ENCODE data around the gene MFSD6.

Gene MFSD6

DNA sequence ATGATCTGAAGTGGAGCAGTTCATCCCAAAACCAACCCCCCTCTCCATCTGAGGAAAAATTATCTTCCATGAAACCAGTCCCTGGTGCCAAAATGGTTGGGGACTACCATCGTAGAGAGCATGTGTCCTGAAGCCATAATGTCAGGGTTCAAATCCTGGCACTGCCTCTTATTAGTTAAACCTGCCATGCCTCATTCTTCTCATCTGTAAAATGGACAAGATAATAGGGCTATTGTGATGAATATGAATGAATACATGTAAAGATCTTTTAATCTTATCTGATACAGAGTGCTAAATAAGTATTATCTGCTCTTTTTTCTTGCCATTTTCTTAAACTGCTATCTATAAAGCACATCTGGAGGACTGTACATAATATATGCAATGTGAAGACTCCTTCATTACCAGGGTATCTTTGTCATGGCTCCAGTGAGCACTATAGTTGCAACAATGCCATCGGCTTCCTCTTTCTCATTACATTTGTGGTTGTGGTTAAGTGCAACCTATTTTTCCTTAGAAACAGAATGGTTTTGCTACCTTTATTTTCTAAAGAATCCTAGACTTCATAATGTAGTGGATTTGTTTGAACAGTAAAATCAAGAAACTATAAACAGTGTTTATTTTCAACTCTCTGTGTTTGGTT is 27.0 kb downstream of the MFSD6 start:
- DNase-seq (ENCODE audit: low read depth in 1 of 2, low spot score in 1 of 2) = no peak

GRCh38 chr2:190436557-190436956 is 28.4 kb downstream of the MFSD6 start:
- no peak for DNase-seq (ENCODE audit: low read depth in 1 of 2, low spot score in 1 of 2)

DNA sequence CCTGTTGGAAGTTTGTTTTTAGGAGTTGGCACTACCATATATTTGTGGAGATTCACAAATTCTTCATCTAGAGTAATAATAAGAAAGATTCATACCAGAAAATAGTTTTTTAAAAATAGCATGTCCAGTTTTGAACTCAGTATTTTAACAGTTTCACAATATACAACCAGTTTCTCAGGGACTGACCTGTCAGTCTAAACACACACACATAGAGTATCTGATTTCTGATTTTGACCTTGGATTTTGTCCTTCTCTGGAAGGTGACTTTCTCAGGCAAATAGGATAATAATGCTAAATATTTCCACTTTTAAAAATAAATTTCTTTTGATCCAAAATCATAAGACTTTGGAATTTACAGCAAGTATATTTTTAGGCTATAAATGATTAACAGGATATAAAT is 32.0 kb downstream of the MFSD6 start:
- no peak for DNase-seq (ENCODE audit: low read depth in 1 of 2, low spot score in 1 of 2)

DNA sequence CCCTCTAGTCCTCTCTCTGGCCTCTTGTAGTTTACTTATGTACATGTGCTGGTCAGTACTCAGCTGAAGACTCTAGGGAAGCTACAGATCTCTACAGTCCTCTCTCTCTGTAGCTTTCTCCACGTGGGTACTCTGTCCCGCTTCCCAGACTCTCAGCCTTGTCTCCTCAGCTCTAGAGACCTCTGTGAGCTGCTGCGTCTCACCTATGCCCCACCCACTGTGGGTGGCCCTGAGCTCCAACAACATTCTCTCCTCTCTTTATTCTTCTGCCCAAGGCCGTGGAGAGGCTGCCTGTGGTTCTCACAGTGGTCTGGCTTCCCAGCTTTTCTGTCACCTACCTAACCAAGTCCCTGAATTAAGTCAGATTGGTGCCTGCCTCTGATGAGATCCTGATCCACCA is 33.4 kb downstream of the MFSD6 start:
- DNase-seq (ENCODE audit: low read depth in 1 of 2, low spot score in 1 of 2) = no peak

- DNase-seq (ENCODE audit: low read depth in 1 of 2, low spot score in 1 of 2) = no peak
Observed at GRCh38 chr2:190443055-190443454, 34.9 kb downstream of the MFSD6 start.

GRCh38 chr2:190443778-190444481 is 35.8 kb downstream of the MFSD6 start:
- DNase-seq (ENCODE audit: low read depth in 1 of 2, low spot score in 1 of 2) = no peak

- DNase-seq (ENCODE audit: low read depth in 1 of 2, low spot score in 1 of 2) = no peak
Observed at GRCh38 chr2:190444976-190445375, 36.8 kb downstream of the MFSD6 start.

DNA sequence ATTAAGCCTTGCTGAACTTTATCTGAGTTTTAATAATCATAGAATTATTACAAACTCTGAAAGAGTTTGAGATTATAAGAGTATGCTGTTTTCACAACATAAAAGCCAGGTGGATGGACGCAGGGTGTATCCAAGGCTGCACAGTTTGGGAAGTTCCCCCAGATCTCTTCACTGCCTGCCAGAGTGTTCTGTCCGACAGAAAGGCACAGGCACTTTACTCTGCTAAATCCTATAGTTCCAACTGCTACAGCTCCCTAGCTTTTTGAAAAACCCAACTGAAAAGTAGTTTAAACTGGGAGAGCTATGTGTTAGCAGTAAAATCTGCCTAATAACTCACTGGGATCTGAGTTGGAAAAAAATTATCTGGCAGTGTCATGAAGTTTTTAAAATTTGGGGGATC is 38.0 kb downstream of the MFSD6 start:
- no peak for DNase-seq (ENCODE audit: low read depth in 1 of 2, low spot score in 1 of 2)

- no peak for DNase-seq (ENCODE audit: low read depth in 1 of 2, low spot score in 1 of 2)
Observed at GRCh38 chr2:190446750-190447516, 38.8 kb downstream of the MFSD6 start.

DNA sequence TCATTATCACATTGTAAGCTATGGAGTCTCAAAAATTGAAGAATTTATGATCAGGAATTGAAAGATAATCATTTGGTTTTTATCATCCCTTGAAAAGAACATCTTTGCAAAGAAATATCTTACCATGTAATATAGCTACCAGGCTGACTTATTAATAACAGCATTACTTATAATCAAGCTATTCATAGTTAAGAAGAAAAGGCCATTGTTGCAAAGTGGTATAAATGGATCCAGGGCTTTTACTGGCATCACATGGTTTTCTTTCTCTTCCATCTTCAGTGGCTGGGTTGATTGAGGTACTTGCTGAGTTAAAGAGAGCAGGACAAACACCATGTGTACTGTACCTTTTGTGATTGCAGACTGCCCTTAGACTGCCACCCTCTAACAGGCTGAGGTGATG is 39.6 kb downstream of the MFSD6 start:
- DNase-seq (ENCODE audit: low read depth in 1 of 2, low spot score in 1 of 2) = no peak

- no peak for DNase-seq (ENCODE audit: low read depth in 1 of 2, low spot score in 1 of 2)
Observed at GRCh38 chr2:190449925-190450324, 41.8 kb downstream of the MFSD6 start.

DNA sequence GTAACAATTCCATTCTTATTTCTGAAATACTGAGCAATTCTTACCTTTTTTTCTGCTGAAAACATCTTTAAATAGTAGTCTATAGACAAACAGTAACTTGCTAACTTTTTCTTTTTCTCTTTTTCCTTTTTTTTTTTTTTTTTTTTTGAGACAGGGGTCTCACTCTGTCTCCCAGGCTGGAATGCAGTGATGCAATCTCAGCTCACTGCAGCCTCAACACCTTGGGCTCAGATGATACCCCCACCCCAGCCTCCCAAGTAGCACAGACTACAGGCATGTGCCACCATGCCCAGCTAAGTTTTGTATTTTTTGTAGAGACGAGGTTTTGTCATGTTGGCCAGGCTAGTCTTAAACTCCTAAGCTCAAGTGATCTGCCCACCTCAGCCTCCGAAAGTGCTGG is 42.2 kb downstream of the MFSD6 start:
- DNase-seq (ENCODE audit: low read depth in 1 of 2, low spot score in 1 of 2) = no peak

DNA sequence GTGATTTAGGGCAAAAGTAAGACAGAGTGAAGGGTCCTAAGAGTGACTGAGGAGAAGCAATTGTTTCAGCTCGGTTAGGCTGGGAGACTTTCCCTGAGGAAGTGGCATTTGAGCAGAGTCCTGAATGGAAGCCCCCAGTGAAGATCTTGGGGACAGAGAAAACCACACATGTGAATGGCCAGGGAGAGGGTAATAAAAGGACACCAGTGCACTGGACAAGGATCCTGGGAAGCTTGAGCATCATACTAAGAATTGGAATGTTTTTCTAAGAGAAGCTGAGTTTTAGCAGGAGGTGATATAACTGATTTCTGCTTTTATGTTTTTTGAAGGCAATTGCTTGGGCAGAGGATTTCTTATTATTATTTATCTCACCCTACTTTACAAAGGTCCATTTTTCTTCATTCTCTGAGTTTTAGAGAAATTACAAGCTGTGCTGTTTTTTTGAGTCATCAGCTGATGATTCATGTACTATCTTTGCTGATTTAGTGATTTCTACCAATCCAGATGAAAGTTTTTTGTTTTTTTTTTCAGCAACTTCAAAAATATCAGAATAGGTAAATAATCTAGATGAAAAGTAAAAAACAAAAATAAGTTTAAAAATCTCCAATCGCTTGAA is 43.5 kb downstream of the MFSD6 start:
- DNase-seq (ENCODE audit: low read depth in 1 of 2, low spot score in 1 of 2) = no peak

DNA sequence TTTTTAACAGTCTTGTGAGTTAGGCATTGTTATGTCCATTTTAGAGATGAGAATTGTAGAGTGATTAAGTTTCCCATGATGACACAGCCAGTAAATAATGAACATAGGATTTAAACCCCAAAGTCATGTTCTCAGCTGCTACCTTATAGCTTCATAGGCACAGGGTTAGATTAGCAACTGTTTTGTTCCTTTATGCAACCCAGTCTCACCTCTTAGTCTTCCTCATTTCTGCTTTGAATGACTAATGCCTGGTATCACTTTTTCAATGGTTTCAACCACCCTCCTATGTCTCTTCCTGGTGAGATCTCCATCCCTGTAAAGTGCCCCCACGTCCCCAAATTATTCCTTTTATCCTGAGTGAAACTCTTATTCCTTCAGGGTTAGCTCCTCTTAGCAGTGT is 44.3 kb downstream of the MFSD6 start:
- DNase-seq (ENCODE audit: low read depth in 1 of 2, low spot score in 1 of 2) = no peak

- DNase-seq (ENCODE audit: low read depth in 1 of 2, low spot score in 1 of 2) = no peak
Observed at GRCh38 chr2:190454795-190455194, 46.6 kb downstream of the MFSD6 start.

- DNase-seq (ENCODE audit: low read depth in 1 of 2, low spot score in 1 of 2) = no peak
Observed at GRCh38 chr2:190455358-190456095, 47.4 kb downstream of the MFSD6 start.

DNA sequence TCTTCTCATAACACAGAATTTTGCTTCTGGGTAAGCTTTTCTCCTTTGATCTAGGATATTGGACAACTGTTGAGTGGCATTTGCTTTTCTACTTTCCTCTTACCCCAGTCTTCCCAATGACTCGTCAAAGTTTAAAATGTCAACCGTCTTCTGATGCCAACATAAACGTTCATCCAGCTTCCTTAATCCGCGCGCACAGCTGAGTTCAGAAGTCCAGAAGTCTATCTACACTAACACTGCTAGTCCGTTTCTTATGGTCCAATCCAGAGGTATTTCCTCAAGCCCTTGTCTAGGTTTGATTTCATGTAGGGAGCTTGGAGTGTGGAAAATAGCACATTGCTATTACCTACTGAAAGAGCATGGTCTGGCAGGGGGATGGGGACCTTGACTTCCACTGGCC is 48.7 kb downstream of the MFSD6 start:
- DNase-seq (ENCODE audit: low read depth in 1 of 2, low spot score in 1 of 2) = no peak

DNA sequence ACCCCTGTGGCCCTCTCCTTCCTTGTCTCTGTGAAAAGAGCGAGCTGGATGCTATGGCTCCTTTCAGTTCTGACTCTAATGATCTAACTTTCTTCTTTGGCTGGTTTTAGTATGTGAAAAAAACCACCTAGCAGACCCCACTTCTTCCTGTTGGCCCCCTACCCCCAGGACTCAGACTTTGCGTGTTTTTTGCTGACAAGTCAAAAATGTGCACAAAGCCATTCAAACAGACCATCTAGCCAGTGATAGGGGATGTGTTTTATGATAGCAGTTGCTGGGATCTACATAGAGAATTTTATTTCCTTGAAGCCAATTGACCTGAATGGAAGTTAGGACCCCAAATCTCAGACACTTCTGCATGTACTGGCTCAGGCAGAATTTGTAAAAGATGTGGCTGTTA is 49.1 kb downstream of the MFSD6 start:
- DNase-seq (ENCODE audit: low read depth in 1 of 2, low spot score in 1 of 2) = no peak

- DNase-seq (ENCODE audit: low read depth in 1 of 2, low spot score in 1 of 2) = no peak
Observed at GRCh38 chr2:190458352-190459107, 50.4 kb downstream of the MFSD6 start.

DNA sequence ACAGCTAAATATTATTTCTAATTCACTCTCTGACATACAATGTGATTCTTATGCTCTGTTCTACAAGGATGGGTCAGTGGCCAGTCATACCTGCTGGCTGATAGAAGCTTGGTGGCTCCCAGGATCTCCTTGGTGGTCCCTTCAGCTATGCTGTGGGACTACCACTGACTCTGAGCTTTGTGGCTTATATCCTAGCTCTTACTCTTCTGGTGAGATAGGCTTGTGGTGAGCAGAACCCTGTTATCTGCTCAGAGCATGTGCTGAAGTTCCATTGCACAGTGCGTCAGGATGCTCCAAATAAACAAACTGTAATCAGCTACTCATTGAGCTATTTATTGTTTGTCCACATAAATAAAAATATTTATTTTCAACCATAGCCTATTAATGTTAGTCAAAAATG is 51.7 kb downstream of the MFSD6 start:
- no peak for DNase-seq (ENCODE audit: low read depth in 1 of 2, low spot score in 1 of 2)

- DNase-seq (ENCODE audit: low read depth in 1 of 2, low spot score in 1 of 2) = no peak
Observed at GRCh38 chr2:190460487-190460886, 52.3 kb downstream of the MFSD6 start.

Data from stimulated activated CD4-positive, alpha-beta T cell treated with anti-CD3 and anti-CD28 coated beads, Interleukin-15, amount 100 ng/mL, for 1 hour (primary cell).